ENCODE results near the gene USP15.
A peak's percentile ranks its signal among the peaks of the same experiment; 100 is the strongest.

Gene USP15

GRCh38 chr12:62259993-62260732 lies at the start of gene USP15:
Gene USP15 (plus strand): TSS chr12:62260404. CDS start chr12:62260415, 11 bp downstream.
- DNase-seq (ENCODE audit: low read depth): peak; percentile 92

- no peak for DNase-seq (ENCODE audit: low read depth)
These were observed 49.8 kb upstream of the USP15 start for GRCh38 chr12:62210422-62210821.

GRCh38 chr12:62211510-62211909 lies 48.7 kb upstream of the USP15 start:
- DNase-seq (ENCODE audit: low read depth): no peak

GRCh38 chr12:62214846-62215245 lies 45.4 kb upstream of the USP15 start:
- DNase-seq (ENCODE audit: low read depth): no peak

- no peak for DNase-seq (ENCODE audit: low read depth)
These were observed 44.7 kb upstream of the USP15 start for GRCh38 chr12:62215506-62215905.

GRCh38 chr12:62217466-62218194 lies 42.6 kb upstream of the USP15 start:
- DNase-seq (ENCODE audit: low read depth): no peak

- no peak for DNase-seq (ENCODE audit: low read depth)
These were observed 39.1 kb upstream of the USP15 start for GRCh38 chr12:62221107-62221506.

GRCh38 chr12:62224601-62225000 lies 35.6 kb upstream of the USP15 start:
- DNase-seq (ENCODE audit: low read depth): no peak

- no peak for DNase-seq (ENCODE audit: low read depth)
These were observed 33.1 kb upstream of the USP15 start for GRCh38 chr12:62227091-62227490.

GRCh38 chr12:62230652-62231051 lies 29.6 kb upstream of the USP15 start:
- no peak for DNase-seq (ENCODE audit: low read depth)

- DNase-seq (ENCODE audit: low read depth): no peak
These were observed 28.0 kb upstream of the USP15 start for GRCh38 chr12:62232143-62232729.

- DNase-seq (ENCODE audit: low read depth): no peak
These were observed 26.4 kb upstream of the USP15 start for GRCh38 chr12:62233805-62234204.

GRCh38 chr12:62239571-62239970 lies 20.6 kb upstream of the USP15 start:
- DNase-seq (ENCODE audit: low read depth): no peak

GRCh38 chr12:62247281-62248045 lies 12.7 kb upstream of the USP15 start:
- no peak for DNase-seq (ENCODE audit: low read depth)

- no peak for DNase-seq (ENCODE audit: low read depth)
These were observed 11.3 kb upstream of the USP15 start for GRCh38 chr12:62248873-62249272.

GRCh38 chr12:62249419-62249818 lies 10.8 kb upstream of the USP15 start:
- no peak for DNase-seq (ENCODE audit: low read depth)

- DNase-seq (ENCODE audit: low read depth): no peak
These were observed 9.3 kb upstream of the USP15 start for GRCh38 chr12:62250671-62251608.

- DNase-seq (ENCODE audit: low read depth): no peak
These were observed 8.6 kb upstream of the USP15 start for GRCh38 chr12:62251609-62251958.

GRCh38 chr12:62252576-62252975 lies 7.6 kb upstream of the USP15 start:
- no peak for DNase-seq (ENCODE audit: low read depth)

GRCh38 chr12:62254967-62255366 lies 5.2 kb upstream of the USP15 start:
- no peak for DNase-seq (ENCODE audit: low read depth)

- peak; percentile 34 for DNase-seq (ENCODE audit: low read depth)
These were observed 3.7 kb upstream of the USP15 start for GRCh38 chr12:62256408-62257096.
